HG02981 (cell line): ENCODE data around the gene ATP10A.

Experiments used
- ATAC-seq: cut with Tn5 transposase; IDR thresholded peaks from one replicate; pipeline ENCODE4 v1.9.1; 2021; ENCODE audit warnings: mild to moderate bottlenecking, moderate library complexity; ENCODE audit not compliant: unreplicated experiment

Gene ATP10A

DNA sequence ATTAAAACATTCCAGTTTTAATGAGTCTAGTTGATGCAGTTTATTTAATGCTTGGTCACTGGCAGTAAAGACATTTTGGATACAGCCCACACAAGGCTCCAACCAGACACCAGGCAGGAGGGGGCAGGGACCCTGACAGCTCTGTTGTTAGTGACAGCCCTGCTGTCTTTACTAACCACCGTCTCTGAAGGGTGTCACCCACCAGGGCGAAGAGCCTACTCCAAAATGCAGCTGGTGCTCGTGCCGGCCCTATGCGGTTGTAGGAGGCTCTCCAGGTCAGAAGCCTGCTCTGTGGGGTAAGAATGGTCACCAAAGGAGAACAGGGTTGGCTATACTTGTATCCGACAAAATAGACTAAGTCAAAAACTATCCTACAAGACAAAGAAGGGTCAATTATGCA, 132.2 kb downstream of the ATP10A start:
- ATAC-seq: no peak

GRCh38 chr15:25728816-25729215, 134.3 kb downstream of the ATP10A start:
- ATAC-seq: no peak

DNA sequence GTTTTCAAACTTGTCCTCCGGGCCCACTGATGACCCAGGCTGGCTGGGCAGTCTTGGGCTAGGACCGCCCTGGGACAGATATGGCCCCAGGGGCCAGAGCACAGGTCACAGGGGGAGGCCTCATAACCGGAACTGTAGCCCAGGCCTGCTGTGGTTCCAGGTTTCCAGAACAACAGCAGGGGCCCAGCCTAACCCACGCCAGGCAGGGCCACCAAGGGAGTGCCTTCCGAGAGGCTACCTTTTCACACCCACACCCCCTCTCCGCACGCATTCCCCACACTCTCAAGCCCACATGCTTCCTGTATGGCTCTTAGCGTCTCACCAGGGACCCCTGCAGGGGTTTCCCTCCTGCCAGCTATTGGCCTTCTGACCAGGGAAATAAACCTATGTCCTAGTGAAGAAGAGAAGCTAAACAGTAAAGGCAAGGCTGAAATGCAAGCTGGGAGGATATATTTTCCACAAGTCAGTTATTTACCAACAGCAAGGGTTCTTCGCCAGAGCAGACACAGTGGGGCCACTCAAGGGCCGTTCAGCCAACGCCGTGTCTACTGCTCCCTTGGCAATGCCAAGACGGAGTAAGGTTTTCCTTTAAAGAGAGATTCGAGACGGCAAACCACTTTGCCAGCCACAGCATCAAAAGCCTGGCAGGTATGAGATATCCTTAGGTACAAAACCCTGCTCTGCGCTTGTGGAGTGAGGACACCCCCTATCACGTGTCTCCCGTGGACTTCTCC, 135.1 kb downstream of the ATP10A start:
- ATAC-seq: no peak

DNA sequence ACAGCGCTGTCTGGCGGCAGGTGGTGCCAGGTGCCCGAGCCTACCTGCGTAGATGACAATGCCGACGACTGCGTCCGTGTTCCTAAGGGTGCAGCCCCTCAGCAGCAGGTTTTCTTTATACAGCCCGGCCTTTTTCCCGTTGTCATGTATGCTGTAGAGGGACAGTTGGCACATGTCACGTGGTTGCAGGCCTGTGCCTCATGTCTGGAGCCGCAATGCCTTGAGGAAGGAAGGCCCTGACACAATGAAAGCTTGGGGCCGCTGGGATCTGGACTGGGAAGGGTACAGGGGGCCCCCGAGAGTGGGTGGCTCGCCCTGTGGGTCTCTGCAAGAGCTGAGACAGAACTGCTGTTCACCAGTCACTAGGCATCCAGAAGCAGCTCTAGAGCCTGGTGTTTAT, 136.0 kb downstream of the ATP10A start:
- no peak for ATAC-seq

- no peak for ATAC-seq
Measured at GRCh38 chr15:25725758-25726157, 137.4 kb downstream of the ATP10A start.

DNA sequence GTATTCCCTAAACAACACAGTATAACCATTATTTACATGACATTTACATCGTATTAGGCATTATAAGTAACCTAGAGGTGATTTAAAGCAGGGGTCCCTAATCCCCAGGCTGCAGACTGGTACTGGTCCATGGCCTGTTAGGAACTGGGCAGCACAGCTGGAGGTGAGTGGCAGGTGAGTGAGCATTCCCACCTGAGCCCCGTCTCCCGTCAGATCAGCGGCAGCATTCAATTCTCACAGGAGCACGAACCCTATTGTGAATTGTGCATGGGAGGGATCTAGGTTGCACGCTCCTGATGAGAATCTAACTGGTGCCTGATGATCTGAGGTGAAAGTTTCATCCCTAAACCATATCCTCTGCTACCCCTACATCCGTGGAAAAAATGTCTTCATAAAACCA, 138.2 kb downstream of the ATP10A start:
- no peak for ATAC-seq

DNA sequence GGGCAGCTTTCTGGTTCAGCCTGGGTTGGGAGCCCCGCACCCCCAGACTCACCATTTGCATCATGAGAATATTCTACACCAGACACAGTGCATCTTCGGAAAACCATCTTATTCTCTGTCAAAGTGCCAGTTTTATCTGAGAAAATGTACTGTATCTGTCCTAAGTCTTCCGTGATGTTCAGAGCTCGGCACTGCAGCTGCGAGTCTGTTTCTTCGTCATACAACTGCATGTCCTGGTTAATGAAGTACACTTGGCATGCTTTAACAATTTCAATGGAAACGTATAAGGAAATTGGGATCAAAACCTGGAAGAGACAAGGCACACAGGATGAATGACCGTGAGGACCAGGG, 141.5 kb downstream of the ATP10A start:
- ATAC-seq: no peak

DNA sequence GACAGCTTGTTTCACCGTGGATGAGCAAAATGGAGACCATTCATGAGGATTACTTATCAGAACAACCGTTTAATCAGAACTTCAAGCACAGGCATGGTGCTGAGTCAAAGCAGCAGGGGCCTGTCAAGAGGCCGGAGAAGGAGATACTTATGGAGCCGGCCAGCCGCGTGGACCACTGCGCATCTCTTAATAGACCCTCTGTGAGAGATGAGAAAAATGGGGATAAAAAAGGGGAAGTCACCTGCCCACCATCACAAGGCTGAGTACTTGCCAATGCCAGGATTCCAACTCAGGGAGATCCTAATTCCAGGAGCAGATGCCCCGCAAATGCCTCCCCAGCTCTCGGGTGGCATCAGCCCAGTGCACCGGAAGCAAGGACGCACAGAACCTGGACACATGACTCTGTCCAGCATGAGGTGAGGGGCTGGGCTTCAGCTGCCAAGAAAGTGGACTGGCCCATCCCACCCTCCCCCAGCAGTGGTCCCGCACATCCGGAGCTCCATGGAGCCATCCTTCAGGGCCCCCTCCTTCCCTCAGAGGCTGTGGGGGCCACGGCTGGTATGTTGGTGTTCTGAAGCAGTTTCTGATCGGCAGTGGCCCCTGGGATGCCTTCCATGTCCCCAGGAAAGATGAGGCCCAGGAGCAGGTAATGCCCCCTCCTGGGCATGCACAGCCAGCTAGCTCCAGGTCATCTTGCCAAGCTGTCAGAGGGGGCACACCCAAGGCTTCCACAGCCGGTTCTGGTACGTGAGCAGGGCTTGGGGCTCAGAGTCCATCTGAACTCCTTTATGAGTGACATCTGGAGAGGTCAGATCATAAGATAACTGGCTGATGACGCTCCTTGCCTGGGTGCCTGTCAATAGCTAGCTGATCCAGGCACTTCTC, 143.8 kb downstream of the ATP10A start:
- no peak for ATAC-seq

DNA sequence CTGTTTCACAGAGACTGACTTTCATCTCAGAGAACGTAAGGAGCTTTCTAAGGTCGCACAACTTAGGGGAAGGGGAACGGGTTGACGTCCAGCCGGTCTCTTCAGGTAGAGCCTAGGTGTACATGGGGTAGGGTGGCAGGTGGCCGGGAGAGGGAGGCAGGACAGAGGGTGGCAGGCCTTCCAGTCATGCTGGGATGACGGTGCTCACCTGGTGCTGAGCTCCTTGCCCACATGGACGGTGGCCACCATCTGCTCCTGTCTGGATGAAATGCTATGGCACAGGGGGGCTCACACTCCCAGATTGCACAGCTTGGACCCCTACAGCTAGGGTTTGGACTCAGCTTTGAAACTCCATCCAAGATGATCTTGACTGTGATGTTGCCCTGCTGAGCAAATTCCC, 144.5 kb downstream of the ATP10A start:
- no peak for ATAC-seq

GRCh38 chr15:25718169-25718536, 145.0 kb downstream of the ATP10A start:
- ATAC-seq: no peak

DNA sequence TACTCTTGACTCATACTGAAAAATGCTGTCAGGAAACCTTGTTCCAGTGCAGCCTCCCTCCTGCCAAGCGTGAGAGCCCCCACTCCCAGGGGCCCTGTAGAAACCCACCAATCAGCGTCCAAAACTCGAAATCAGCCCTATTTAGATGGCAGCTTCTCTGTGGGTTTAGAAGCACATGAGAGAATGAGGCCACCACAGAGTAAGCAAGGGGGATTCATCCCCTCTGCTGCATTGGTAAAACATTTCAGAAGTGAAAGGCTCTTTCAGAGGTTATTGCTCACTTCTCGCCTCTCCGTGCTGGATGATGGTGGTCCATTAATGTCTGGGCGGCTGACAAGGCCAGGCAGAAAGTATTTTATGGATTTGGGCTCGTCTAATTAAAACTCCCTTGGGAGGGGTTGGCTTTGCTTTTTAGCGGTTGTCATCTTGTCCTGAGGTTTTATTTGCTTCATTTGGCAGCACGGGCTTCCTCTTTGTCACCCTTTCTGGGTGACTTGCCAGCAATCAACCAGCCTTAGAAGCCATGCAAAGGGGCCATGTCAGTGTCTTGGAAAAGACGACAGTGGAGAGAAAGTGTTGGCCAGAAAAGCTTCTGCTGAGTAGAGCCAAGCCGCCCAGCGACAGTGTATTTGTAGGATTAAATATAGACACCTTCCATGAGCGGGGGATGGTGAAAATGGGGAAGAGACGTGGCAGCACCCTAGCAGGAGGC, 145.5 kb downstream of the ATP10A start:
- no peak for ATAC-seq

DNA sequence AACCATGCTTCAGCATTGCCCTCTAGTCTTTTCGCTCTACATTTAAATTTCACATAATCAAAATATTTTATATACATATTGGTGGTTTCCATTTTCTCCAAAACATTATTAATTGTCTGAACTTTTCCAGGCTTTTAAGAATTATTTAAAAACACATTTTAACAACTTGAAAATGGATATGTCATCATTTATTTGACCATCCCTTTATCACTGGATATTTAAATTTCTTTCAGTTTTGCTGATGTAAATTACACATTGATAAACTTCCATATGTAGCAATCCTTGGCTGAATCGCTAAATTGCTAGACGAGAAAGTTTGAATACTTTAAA, 146.0 kb downstream of the ATP10A start:
- no peak for ATAC-seq

DNA sequence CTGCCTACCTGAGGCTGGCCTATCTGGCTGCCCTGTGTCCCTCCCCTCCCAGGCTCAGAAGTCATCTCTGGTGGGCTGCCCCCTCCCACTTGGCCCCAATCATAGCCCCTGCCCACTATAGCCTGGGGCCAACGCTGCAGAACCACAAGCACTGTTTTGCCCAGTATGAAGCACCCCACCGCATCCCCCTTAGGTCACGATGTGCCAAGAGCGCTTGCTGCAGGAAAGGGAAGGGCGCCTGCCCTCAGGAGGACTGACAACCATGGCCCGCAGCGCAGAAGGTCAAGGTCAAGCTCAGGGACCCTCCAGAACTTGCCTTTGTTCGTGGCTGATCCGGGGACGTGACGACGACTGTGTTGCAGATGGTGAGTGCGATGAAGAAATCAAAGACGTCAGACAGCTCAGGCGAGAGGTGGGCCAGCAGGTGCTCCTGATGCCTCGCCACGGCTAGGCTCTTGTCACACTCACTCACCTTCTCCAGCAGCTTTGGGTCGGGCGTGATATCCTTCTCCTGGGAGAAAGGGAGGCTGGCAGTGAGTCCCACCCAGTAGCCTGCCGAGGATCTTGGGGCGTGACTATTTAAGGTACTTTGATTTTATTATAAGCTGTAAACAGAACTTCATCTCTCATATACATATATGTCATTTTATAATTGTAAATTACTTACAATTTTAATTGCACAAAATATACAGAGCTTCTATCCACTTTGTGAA, 146.6 kb downstream of the ATP10A start:
- ATAC-seq: no peak

GRCh38 chr15:25715536-25716413, 147.4 kb downstream of the ATP10A start:
- no peak for ATAC-seq

DNA sequence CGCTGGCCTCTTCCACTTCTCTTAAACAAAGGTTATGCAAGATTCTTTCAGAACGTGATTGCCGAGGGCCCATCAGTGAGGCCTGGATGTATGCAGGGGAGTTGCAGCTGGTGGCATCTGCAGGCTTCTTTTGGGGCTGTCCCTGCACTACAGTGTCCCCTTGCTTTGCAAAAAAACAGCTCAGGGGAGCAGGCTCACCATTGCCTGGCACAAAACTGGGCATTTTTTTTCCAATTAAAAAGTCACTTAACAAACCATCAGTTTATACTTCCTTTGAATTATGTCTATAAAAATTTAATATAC, 148.6 kb downstream of the ATP10A start:
- no peak for ATAC-seq

DNA sequence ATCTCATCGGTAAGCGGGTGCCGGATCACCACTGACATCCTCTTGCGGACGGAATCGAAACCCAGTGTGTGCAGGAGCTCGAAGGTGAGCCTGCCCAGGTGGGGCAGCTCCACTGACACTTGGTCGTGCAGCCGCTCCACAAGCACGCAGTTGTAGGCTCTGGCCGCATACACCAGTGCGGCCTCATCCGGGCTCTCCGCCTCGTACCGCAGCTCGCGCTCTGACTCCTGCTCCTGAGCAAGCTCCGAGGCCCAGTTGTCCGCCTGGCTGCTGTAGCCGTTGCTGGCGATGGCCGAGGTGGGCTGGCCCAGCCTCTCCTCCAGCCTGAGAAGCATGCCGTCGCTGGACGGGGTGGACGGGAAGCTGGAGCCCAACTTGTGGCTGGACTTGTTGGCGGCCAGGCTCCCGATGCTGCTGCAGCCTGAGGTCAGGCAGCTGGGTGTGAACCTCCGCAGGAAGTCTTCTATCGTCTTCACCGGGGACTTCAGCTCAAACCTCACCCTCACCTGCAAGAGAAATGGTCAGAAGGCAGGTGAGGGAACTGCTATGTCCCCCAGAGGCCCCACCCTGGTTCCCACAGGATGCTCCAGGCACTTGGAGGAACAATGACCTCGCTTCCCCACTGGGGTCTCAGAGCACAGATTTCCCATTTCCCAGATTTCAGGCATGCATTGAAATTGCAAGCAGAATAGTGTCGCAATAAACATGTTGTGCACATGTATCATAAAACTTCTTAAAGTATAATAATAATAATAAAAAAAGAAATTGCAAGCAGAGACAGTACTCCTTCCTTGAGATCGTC, 149.2 kb downstream of the ATP10A start:
- no peak for ATAC-seq

- no peak for ATAC-seq
Measured at GRCh38 chr15:25712961-25713355, 150.2 kb downstream of the ATP10A start.

GRCh38 chr15:25712192-25712960, 150.8 kb downstream of the ATP10A start:
- ATAC-seq: no peak

DNA sequence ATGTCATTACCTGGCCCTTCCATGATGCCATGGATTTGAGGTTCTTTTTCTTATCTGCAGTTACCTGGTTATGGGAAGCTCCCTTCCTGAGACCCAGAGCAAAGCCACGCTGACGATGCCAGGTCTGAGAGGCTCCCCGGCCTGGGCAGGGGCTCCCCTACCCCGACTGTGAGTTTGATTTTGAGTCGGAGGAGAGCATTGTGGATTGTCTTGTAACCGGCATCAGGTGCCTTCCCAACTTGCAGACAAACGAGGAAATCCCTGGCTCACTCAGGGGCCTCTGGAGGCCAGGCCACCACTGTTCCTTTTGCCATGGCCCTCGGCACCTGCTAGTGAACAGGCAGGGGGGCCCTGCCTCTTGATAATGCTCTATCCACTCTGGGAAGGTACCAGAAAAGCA, 151.4 kb downstream of the ATP10A start:
- ATAC-seq: no peak
